T-cell (primary cell): ENCODE measurements around the gene HOXD12. TPM values are rescaled to one million over a fixed set of nuclear protein-coding genes. Genes with fewer than 3 reads are reported as not detected.

Source experiments
- ATAC-seq, 4 experiments: fragments of 200-7000 bp in 3 of 4; fragments of 150-1000 bp in 1 of 4; cut with Tn5 transposase; replicated peaks in 1 of 4; 1 replicate in 3 of 4; 2 replicates in 1 of 4; pipeline ENCODE4 v1.10.0; 2021; ENCODE audit warnings: moderate library complexity in 3 of 4, mild to moderate bottlenecking in 2 of 4, moderate number of reproducible peaks in 1 of 4
- CTCF ChIA-PET, 2 donors: fragments of 300-600 bp; sonication (Branson Sonifier 250); formaldehyde crosslinking; loops; one replicate each; lab custom pipeline; 2022; ENCODE audit warnings: antibody characterized with exemption in 2 of 2; lab: Charles Lee
- POLR2A ChIA-PET, 2 donors: fragments of 300-600 bp; sonication (Branson Sonifier 250); formaldehyde crosslinking; loops; one replicate each; lab custom pipeline; 2022; ENCODE audit warnings: antibody characterized with exemption in 2 of 2; lab: Charles Lee
- DNase-seq, 35 experiments: peaks; one replicate each; pipeline versions ENCODE4 v3.0.0 to v3.0.0-alpha.2; 2013 to 2023
- H3K27ac ChIP-seq: one replicate; pipeline ENCODE4 v1.5.1; 2013; ENCODE audit warnings: low read length
- H3K27me3 ChIP-seq, 2 experiments: replicated peaks in 1 of 2; 1 replicate in 1 of 2; 2 replicates in 1 of 2; pipeline versions ENCODE4 v1.6.1 to v1.7.0; 2013; ENCODE audit warnings: low read length in 1 of 2, mixed read lengths in 1 of 2; ENCODE audit not compliant: control insufficient read depth in 2 of 2, insufficient read depth in 2 of 2; ENCODE audit errors: extremely low read depth in 1 of 2
- H3K36me3 ChIP-seq, 2 donors: 1 replicate in 1 of 2; 2 replicates in 1 of 2; pipeline versions ENCODE4 v1.6.1 to v1.7.0; 2013; ENCODE audit warnings: low read length in 1 of 2; ENCODE audit not compliant: control insufficient read depth in 2 of 2, insufficient read depth in 1 of 2; ENCODE audit errors: extremely low read depth in 1 of 2
- H3K4me1 ChIP-seq, 2 experiments: 1 replicate in 1 of 2; 2 replicates in 1 of 2; pipeline versions ENCODE4 v1.6.1 to v1.7.0; 2013; ENCODE audit warnings: low read length in 2 of 2, mixed read lengths in 1 of 2; ENCODE audit not compliant: insufficient read depth in 2 of 2, control insufficient read depth in 1 of 2; ENCODE audit errors: extremely low read depth in 1 of 2
- H3K4me3 ChIP-seq, 2 donors: 1 replicate in 1 of 2; 2 replicates in 1 of 2; pipeline versions ENCODE4 v1.5.1 to v1.7.0; 2013; ENCODE audit warnings: mild to moderate bottlenecking in 2 of 2, low read length in 1 of 2, moderate library complexity in 1 of 2; ENCODE audit not compliant: control insufficient read depth in 1 of 2; ENCODE audit errors: extremely low read depth in 1 of 2
- H3K9me3 ChIP-seq: 2 replicates; pipeline ENCODE4 v1.7.0; 2013
- H3K27ac Mint-ChIP-seq, 2 donors: one replicate each; pipeline ENCODE4 v1.8.0; 2020 to 2021; ENCODE audit warnings: mild to moderate bottlenecking in 2 of 2, mixed read lengths in 2 of 2
- H3K27me3 Mint-ChIP-seq, 2 donors: one replicate each; pipeline ENCODE4 v1.8.0; 2021 to 2022; ENCODE audit warnings: mixed read lengths in 2 of 2
- H3K36me3 Mint-ChIP-seq: one replicate; pipeline ENCODE4 v1.8.0; 2021; ENCODE audit warnings: mixed read lengths
- H3K4me1 Mint-ChIP-seq, 3 donors: one replicate each; pipeline ENCODE4 v1.8.0; 2020 to 2022; ENCODE audit warnings: mixed read lengths in 3 of 3, mild to moderate bottlenecking in 1 of 3
- H3K4me3 Mint-ChIP-seq, 3 donors: one replicate each; pipeline ENCODE4 v1.8.0; 2020 to 2022; ENCODE audit warnings: mild to moderate bottlenecking in 3 of 3, mixed read lengths in 3 of 3, moderate library complexity in 3 of 3
- H3K9me3 Mint-ChIP-seq, 3 donors: one replicate each; pipeline ENCODE4 v1.8.0; 2020 to 2022; ENCODE audit warnings: mixed read lengths in 3 of 3
- WGBS: methylation state at CpG from one replicate; pipeline ENCODE4 v1.1.5; 2013; ENCODE audit warnings: missing lambda C conversion rate; ENCODE audit not compliant: insufficient coverage; 5-methylcytosine and 5-hydroxymethylcytosine counted together
- total RNA-seq, 35 experiments: library from RNA in 6 of 35; stranded (reverse) in 6 of 35; fragments of 120-200 nt in 1 of 35; gene quantifications; one replicate each; pipeline versions ENCODE4 v1.2.1 to v1.2.4 and lab custom pipeline; 2013 to 2026

The HOXD12 gene
- total RNA-seq, 5 donors from 2014 or later (not counting 1 experiment from before 2014, with no cell fraction given), result not detected

- peak overlapping the region in 1 of 2 donors; percentile 2 for H3K27ac Mint-ChIP-seq
- peaks cover 69 to 76% of the 10 kb centered on the region in 2 donors for H3K27me3 Mint-ChIP-seq
- CTCF ChIA-PET, result interaction anchor here (0.5 to 4.3 kb wide), 14 partner anchors 24 to 1521 kb away, joined by 3 to 64 read pairs (median 5); no protein-coding TSS in a partner anchor
- ATAC-seq, result no peak
- POLR2A ChIA-PET, result interaction anchor here in 1 of 2 donors (0.8 kb wide), 1 partner anchor 1193 kb away, joined by 3 read pairs; no protein-coding TSS in a partner anchor
- Histone ChIP-seq H3K36me3 (no peaks in the 10 kb centered on the region), H3K9me3 (no peaks in the 10 kb centered on the region), H3K4me1 (peaks cover 2 to 43% of the 10 kb centered on the region in 2 experiments), H3K27ac (no peak overlapping the region), H3K4me3 (no peak overlapping the region), H3K27me3 (peaks cover 29 to 88% of the 10 kb centered on the region in 2 experiments)
- peaks cover 17 to 25% (median 24%) of the 10 kb centered on the region in 3 donors for H3K4me1 Mint-ChIP-seq
- no peak overlapping the region for H3K4me3 Mint-ChIP-seq
- DNase-seq, result no peak
- no peaks in the 10 kb centered on the region for H3K36me3 Mint-ChIP-seq
- 24% methylated on average over 7 of the region's 9 CpGs for WGBS
- H3K9me3 Mint-ChIP-seq, result no peaks in the 10 kb centered on the region
These were observed 25.6 kb downstream of the HOXD12 start for GRCh38 chr2:176124947-176125771.

- Mint-ChIP-seq H3K36me3 (no peaks in the 10 kb centered on the region), H3K9me3 (no peaks in the 10 kb centered on the region), H3K27me3 (peaks cover 66 to 73% of the 10 kb centered on the region in 2 donors), H3K27ac (no peak overlapping the region), H3K4me3 (no peak overlapping the region), H3K4me1 (peaks cover 17 to 27% (median 25%) of the 10 kb centered on the region in 3 donors)
- ChIA-PET CTCF (interaction anchor here (0.5 to 4.3 kb wide), 13 partner anchors 25 to 1520 kb away, joined by 3 to 64 read pairs (median 6); no protein-coding TSS in a partner anchor), POLR2A (interaction anchor here in 1 of 2 donors (0.8 kb wide), 1 partner anchor 1192 kb away, joined by 3 read pairs; no protein-coding TSS in a partner anchor)
- Histone ChIP-seq H3K4me3 (no peak overlapping the region), H3K4me1 (peaks cover 3 to 47% of the 10 kb centered on the region in 2 experiments), H3K36me3 (no peaks in the 10 kb centered on the region), H3K27ac (no peak overlapping the region), H3K27me3 (peaks cover 24 to 86% of the 10 kb centered on the region in 2 experiments), H3K9me3 (no peaks in the 10 kb centered on the region)
- ATAC-seq (no peak), DNase-seq (no peak)
- 9% methylated on average over 3 of the region's 6 CpGs for WGBS
These were observed 26.1 kb downstream of the HOXD12 start for GRCh38 chr2:176125772-176126054.

GRCh38 chr2:176126929-176127773 is 27.6 kb downstream of the HOXD12 start:
- H3K4me3 Mint-ChIP-seq, result no peak overlapping the region
- no peaks in the 10 kb centered on the region for H3K9me3 Mint-ChIP-seq
- no peak overlapping the region for H3K27ac Mint-ChIP-seq
- 13% methylated on average over 2 of the region's 13 CpGs for WGBS
- Histone ChIP-seq H3K36me3 (no peaks in the 10 kb centered on the region), H3K4me3 (no peak overlapping the region), H3K9me3 (no peaks in the 10 kb centered on the region), H3K27me3 (peaks cover 25 to 79% of the 10 kb centered on the region in 2 experiments), H3K4me1 (peaks cover 4 to 40% of the 10 kb centered on the region in 2 experiments), H3K27ac (no peak overlapping the region)
- H3K4me1 Mint-ChIP-seq, result peaks cover 25 to 35% (median 35%) of the 10 kb centered on the region in 3 donors
- ATAC-seq (peak in 1 of 4 experiments; percentile 21), DNase-seq (peak in 33 of 35 experiments; percentile 12 to 86 (median 60))
- CTCF ChIA-PET, result interaction anchor here (0.5 to 4.3 kb wide), 38 partner anchors 10 to 1812 kb away, joined by 3 to 64 read pairs (median 4); no protein-coding TSS in a partner anchor
- no peaks in the 10 kb centered on the region for H3K36me3 Mint-ChIP-seq
- peaks cover 72 to 76% of the 10 kb centered on the region in 2 donors for H3K27me3 Mint-ChIP-seq
- POLR2A ChIA-PET, result interaction anchor here in 1 of 2 donors (0.5 to 0.7 kb wide), 3 partner anchors 25 to 1098 kb away, joined by 3 to 9 read pairs (median 3); no protein-coding TSS in a partner anchor

- peaks cover 6 to 40% of the 10 kb centered on the region in 2 experiments for H3K4me1 ChIP-seq
- peaks cover 77 to 79% of the 10 kb centered on the region in 2 donors for H3K27me3 Mint-ChIP-seq
- ChIA-PET CTCF (interaction anchor here (0.6 to 4.3 kb wide), 29 partner anchors 10 to 1382 kb away, joined by 3 to 64 read pairs (median 5); no protein-coding TSS in a partner anchor), POLR2A (interaction anchor here in 1 of 2 donors (0.5 kb wide), 1 partner anchor 1098 kb away, joined by 9 read pairs; no protein-coding TSS in a partner anchor)
- H3K27ac Mint-ChIP-seq, result peak overlapping the region in 1 of 2 donors; percentile 81
- H3K9me3 Mint-ChIP-seq, result no peaks in the 10 kb centered on the region
- 71% methylated on average over 2 of the region's 4 CpGs for WGBS
- H3K36me3 ChIP-seq, result no peaks in the 10 kb centered on the region
- DNase-seq, result no peak
- peak overlapping the region in 1 of 3 donors; percentile 63 for H3K4me3 Mint-ChIP-seq
- no peaks in the 10 kb centered on the region for H3K36me3 Mint-ChIP-seq
- H3K4me3 ChIP-seq, result no peak overlapping the region
- H3K27ac ChIP-seq, result no peak overlapping the region
- peaks cover 28 to 41% (median 37%) of the 10 kb centered on the region in 3 donors for H3K4me1 Mint-ChIP-seq
- ATAC-seq, result no peak
- peaks cover 25 to 79% of the 10 kb centered on the region in 2 experiments for H3K27me3 ChIP-seq
- H3K9me3 ChIP-seq, result no peaks in the 10 kb centered on the region
These were observed 28.1 kb downstream of the HOXD12 start for GRCh38 chr2:176127774-176128072.

GRCh38 chr2:176128172-176128981 is 28.8 kb downstream of the HOXD12 start:
- H3K27me3 Mint-ChIP-seq, result peaks cover 81 to 85% of the 10 kb centered on the region in 2 donors
- no peaks in the 10 kb centered on the region for H3K36me3 Mint-ChIP-seq
- peak overlapping the region in 2 of 3 donors; percentile 37 to 63 for H3K4me3 Mint-ChIP-seq
- ATAC-seq (no peak), DNase-seq (peak in 1 of 35 experiments; percentile 12)
- Histone ChIP-seq H3K36me3 (no peaks in the 10 kb centered on the region), H3K27ac (no peak overlapping the region), H3K9me3 (no peaks in the 10 kb centered on the region), H3K4me3 (no peak overlapping the region), H3K4me1 (peaks cover 6 to 35% of the 10 kb centered on the region in 2 experiments), H3K27me3 (peaks cover 28 to 80% of the 10 kb centered on the region in 2 experiments)
- peaks cover 28 to 43% (median 40%) of the 10 kb centered on the region in 3 donors for H3K4me1 Mint-ChIP-seq
- H3K9me3 Mint-ChIP-seq, result no peaks in the 10 kb centered on the region
- peak overlapping the region in 1 of 2 donors; percentile 81 for H3K27ac Mint-ChIP-seq
- 10% methylated on average over 31 of the region's 49 CpGs for WGBS
- ChIA-PET CTCF (interaction anchor here (0.6 to 4.3 kb wide), 18 partner anchors 19 to 1381 kb away, joined by 3 to 64 read pairs (median 5); no protein-coding TSS in a partner anchor), POLR2A (no interaction called here)
